Lower lobe of right lung (tissue), 2 donors: ENCODE measurements around the gene PPP1R15A. TPM values are rescaled to one million over a fixed set of nuclear protein-coding genes. Genes with fewer than 3 reads are reported as not detected.
"Not testable (repeated sequence)": the region's sequence is repeated elsewhere in the genome, so short reads cannot be mapped to it uniquely, and the experiment has no call there.

Experiments used
- ATAC-seq, 2 donors: fragments of 200-7000 bp; cut with Tn5 transposase; one replicate each; pipeline ENCODE4 v1.9.1; 2020 to 2022; ENCODE audit warnings: mild to moderate bottlenecking in 2 of 2, moderate library complexity in 2 of 2
- DNase-seq: peaks from one replicate; pipeline ENCODE4 v3.0.0-alpha.2; 2020
- H3K27ac ChIP-seq: fragments of 200-600 bp; one replicate; pipeline ENCODE4 v1.8.0; 2022
- H3K27me3 ChIP-seq: fragments of 200-600 bp; one replicate; pipeline ENCODE4 v1.8.0; 2022; ENCODE audit warnings: low read depth
- H3K36me3 ChIP-seq: fragments of 200-600 bp; one replicate; pipeline ENCODE4 v1.8.0; 2022; ENCODE audit warnings: mild to moderate bottlenecking
- H3K4me1 ChIP-seq: fragments of 200-600 bp; one replicate; pipeline ENCODE4 v1.8.0; 2022
- H3K4me3 ChIP-seq: fragments of 200-600 bp; one replicate; pipeline ENCODE4 v1.8.0; 2022; ENCODE audit warnings: mild to moderate bottlenecking
- H3K9me3 ChIP-seq: fragments of 200-600 bp; one replicate; pipeline ENCODE4 v1.8.0; 2022
- CTCF ChIP-seq: fragments of 200-600 bp; IDR thresholded peaks from one replicate; pipeline ENCODE4 v1.8.0; 2022; ENCODE audit warnings: antibody characterized with exemption, mild to moderate bottlenecking
- intact Hi-C: fragments of 100-400 bp; cut with DNase I; formaldehyde crosslinking; loops from one replicate; pipeline ENCODE4 v1.11.0; 2022
- total RNA-seq: library from RNA; stranded (reverse); fragmentation: NEBNext Ultra II Directional; extraction: Animal tissue kit (Norgen Biotek cat#: 25700); gene quantifications from one replicate; pipeline ENCODE4 v1.2.1, GENCODE V29; 2021
- donor health status: DM: no; HTN: yes; CAD: no; lungs with severe emphysema.

PPP1R15A gene
- total RNA-seq, 1 donor from 2014 or later: 80.4 TPM

- peaks cover 17% of the 10 kb centered on the region for H3K4me1 ChIP-seq
- no peak overlapping the region for H3K4me3 ChIP-seq
- peaks cover 83% of the 10 kb centered on the region for H3K36me3 ChIP-seq
- no peak for TF ChIP-seq CTCF
- peak overlapping the region; percentile 62 for H3K27ac ChIP-seq
- H3K9me3 ChIP-seq: no peaks in the 10 kb centered on the region
- DNase-seq (peak; percentile 84), ATAC-seq (peak; percentile 75 to 90)
- intact Hi-C loops: no loop called here
- H3K27me3 ChIP-seq: no peaks in the 10 kb centered on the region
These were observed 35.5 kb downstream of the PPP1R15A start for GRCh38 chr19:48907671-48908070.

DNA sequence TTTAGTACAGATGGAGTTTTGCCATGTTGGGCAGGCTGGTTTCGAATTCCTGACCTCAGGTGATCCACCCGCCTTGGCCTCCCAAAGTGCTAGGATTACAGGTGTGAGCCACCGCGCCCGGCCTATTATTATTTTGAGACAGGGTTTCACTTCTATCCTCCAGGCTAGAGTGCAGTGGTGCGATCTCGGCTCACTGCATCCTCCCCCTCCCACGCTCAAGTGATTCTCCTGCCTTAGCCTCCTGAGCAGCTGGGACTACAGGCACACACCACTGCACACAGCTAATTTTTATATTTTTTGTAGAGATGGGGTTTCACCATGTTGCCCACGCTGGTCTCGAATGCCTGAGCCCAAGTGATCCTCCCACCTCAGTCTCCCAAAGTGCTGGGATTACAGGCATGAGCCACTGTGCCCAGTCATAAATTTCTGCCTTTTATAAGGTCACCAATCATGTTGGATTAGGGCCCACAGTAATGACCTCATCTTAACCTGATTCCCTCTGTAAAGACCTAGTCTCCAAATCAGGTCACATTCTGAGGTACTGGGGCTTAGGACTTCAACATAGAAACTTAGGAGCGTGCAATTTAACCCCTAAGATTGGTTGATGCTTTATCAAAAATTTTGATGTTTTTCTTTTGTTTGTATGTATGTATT is 37.3 kb downstream of the PPP1R15A start:
- ATAC-seq, H3K4me3 ChIP-seq, intact Hi-C loops, H3K9me3 ChIP-seq, H3K27me3 ChIP-seq, DNase-seq: not testable (repeated sequence)
- peaks cover 12% of the 10 kb centered on the region for H3K4me1 ChIP-seq
- H3K36me3 ChIP-seq: peaks cover 98% of the 10 kb centered on the region
- peak overlapping the region; percentile 65 for H3K27ac ChIP-seq

DNA sequence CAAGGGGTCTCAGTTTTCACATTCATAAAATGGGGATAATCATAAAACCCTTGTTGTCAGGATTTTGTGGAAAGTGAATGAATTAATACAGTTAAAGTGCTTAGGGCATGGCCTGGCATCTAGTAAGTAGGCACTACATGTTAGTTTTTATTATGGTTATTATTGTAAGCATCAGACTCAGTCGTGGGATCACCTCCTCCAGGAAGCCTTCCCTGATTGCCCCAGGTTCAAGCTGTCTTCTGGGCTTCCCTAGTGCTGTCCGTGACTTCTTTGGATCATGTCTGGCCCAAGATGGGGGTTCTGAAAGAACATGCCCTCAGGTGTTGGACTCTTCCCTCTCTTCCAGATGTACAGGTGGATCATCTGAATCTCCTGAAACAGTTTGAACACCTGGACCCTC is 38.6 kb downstream of the PPP1R15A start:
- H3K27me3 ChIP-seq: no peaks in the 10 kb centered on the region
- H3K36me3 ChIP-seq: peaks cover 98% of the 10 kb centered on the region
- peaks cover 12% of the 10 kb centered on the region for H3K4me1 ChIP-seq
- peak overlapping the region; percentile 4 for H3K27ac ChIP-seq
- DNase-seq: no peak
- ATAC-seq: no peak
- no peak for TF ChIP-seq CTCF
- intact Hi-C loops: no loop called here
- H3K4me3 ChIP-seq: no peak overlapping the region
- no peaks in the 10 kb centered on the region for H3K9me3 ChIP-seq

GRCh38 chr19:48913114-48913889 is 41.1 kb downstream of the PPP1R15A start:
- DNase-seq (no peak), ATAC-seq (no peak)
- no peak overlapping the region for H3K4me3 ChIP-seq
- no peaks in the 10 kb centered on the region for H3K27me3 ChIP-seq
- no peaks in the 10 kb centered on the region for H3K9me3 ChIP-seq
- no peak for TF ChIP-seq CTCF
- peaks cover 98% of the 10 kb centered on the region for H3K36me3 ChIP-seq
- H3K4me1 ChIP-seq: peaks cover 12% of the 10 kb centered on the region
- no peak overlapping the region for H3K27ac ChIP-seq
- intact Hi-C loops: no loop called here

- intact Hi-C loops: no loop called here
- peaks cover 7% of the 10 kb centered on the region for H3K4me1 ChIP-seq
- DNase-seq: no peak
- no peaks in the 10 kb centered on the region for H3K9me3 ChIP-seq
- no peak overlapping the region for H3K4me3 ChIP-seq
- H3K36me3 ChIP-seq: peaks cover 100% of the 10 kb centered on the region
- no peak for TF ChIP-seq CTCF
- ATAC-seq: no peak
- no peak overlapping the region for H3K27ac ChIP-seq
- no peaks in the 10 kb centered on the region for H3K27me3 ChIP-seq
These were observed 42.0 kb downstream of the PPP1R15A start for GRCh38 chr19:48914181-48914580.

- no peak for DNase-seq
- H3K27ac ChIP-seq: no peak overlapping the region
These were observed 43.5 kb downstream of the PPP1R15A start for GRCh38 chr19:48915757-48916156.

More at GRCh38 chr19:48915757-48916156, 43.5 kb downstream of the PPP1R15A start:
- H3K4me3 ChIP-seq: no peak overlapping the region
- ATAC-seq: peak; percentile 80 to 90
- no peaks in the 10 kb centered on the region for H3K4me1 ChIP-seq
- TF ChIP-seq CTCF: no peak
- H3K9me3 ChIP-seq: no peaks in the 10 kb centered on the region
- H3K36me3 ChIP-seq: peaks cover 100% of the 10 kb centered on the region
- no peaks in the 10 kb centered on the region for H3K27me3 ChIP-seq
- intact Hi-C loops: no loop called here
